NCI-H2081 (cell line): Measurements from ENCODE around the gene RNGTT.
"Not testable (repeated sequence)": the region's sequence is repeated elsewhere in the genome, so short reads cannot be mapped to it uniquely, and the experiment has no call there.

Source experiments
- DNase-seq, 2 experiments: peaks; one replicate each; lab custom pipeline; 2025; lab: John Stamatoyannopoulos, UW

RNGTT gene

DNA sequence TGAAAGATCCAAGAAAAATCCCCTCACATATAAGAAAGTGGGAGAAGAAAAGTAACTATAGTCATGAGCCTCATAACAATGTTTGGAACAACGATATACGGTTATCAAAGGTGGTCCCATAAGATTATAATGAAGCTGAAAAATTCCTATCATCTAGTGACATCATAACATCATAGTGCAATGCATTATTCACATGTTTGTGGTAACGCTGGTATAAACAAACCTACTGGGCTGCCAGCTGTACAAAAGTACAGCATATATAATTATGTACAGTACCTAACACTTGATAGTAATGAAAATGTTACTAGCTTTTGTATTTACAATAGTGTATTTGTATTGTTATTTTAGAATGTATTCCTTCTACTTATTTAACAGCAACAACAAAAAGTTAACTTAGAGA lies 240.7 kb downstream of the RNGTT start:
- DNase-seq = no peak

DNA sequence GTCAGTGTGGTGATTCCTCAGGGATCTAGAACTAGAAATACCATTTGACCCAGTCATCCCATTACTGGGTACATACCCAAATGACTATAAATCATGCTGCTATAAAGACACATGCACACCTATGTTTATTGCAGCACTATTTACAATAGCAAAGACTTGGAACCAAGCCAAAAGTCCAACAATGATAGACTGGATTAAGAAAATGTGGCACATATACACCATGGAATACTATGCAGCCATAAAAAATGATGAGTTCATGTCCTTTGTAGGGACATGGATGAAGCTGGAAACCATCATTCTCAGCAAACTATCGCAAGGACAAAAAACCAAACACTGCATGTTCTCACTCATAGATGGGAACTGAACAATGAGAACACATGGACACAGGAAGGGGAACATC lies 247.0 kb downstream of the RNGTT start:
- DNase-seq = not testable (repeated sequence)

DNA sequence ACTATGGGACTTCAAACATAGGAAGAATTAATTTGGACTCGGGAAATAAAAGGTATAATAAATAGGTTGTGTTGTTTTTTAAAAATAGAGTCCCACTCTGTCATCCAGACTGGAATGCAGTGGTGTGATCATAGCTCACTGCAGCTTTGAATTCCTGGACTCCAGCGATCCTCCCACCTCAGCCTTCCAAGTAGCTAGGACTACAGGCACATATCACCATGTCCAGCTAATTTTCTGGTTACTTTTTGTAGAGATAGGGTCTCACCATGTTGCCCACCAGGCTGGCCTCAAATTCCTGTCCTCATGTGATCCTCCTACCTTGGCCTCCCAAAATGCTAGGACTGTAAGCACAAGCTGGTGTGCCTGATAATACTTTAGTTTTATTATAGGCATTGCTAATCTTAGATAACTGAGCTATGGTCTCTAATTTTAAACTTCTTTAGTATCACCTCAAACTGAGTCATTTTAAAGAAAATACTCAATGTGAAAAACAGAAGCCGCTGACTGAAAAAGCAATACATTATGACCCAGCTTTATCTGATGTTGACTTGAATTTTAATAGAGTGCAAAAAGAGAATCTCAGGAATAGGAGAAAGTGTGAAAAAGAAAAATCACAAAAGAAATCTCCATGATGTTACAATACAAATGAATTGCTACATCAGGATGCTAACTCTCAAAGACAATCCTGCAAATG lies 251.0 kb downstream of the RNGTT start:
- DNase-seq = no peak

DNA sequence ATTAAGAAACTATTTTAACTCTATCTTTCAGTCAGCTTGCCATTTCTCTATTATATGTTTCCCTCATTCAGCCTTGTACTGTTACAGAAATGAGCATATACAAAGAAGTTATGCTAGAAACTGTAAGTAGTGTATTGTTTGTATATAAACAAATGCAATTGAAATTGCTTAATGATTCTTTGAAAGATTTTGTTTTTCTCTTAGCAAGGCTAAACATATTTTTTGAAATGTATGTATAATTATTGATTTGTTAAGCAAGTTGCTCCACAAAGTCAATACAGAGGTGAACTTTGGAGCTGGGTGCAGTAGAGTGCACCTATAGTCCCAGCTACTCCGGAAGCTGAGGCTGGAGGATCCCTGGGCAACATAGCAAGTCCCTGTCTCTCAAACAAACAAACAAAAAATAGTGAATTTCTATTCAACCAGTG lies 253.6 kb downstream of the RNGTT start:
- no peak for DNase-seq

DNA sequence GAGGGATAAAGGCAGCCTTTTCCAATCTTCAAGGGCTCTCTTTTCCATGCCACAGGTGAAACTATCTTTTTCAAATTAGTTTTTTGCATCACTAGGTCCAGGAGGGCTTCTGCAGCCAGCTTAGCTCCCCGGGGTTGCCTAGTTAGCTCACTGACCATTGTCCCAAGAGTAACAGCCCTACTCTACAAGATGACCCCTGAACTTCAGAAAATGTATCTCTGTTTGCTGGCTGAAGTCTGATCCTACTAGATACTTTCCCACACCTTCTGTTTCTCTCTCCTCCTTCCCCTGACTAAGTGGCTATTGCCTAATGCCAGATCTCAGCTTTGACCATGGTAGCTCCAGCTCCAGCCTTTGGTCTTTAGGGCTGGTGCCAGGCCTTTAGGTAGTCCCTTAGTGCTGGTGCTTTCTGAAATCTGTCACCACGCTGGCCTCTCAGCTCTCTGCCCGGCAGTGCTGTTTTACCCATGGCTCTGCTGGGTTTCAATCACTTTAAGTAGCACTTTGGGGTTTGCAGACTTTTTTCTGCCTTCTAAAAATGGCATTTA lies 255.1 kb downstream of the RNGTT start:
- DNase-seq = no peak

DNA sequence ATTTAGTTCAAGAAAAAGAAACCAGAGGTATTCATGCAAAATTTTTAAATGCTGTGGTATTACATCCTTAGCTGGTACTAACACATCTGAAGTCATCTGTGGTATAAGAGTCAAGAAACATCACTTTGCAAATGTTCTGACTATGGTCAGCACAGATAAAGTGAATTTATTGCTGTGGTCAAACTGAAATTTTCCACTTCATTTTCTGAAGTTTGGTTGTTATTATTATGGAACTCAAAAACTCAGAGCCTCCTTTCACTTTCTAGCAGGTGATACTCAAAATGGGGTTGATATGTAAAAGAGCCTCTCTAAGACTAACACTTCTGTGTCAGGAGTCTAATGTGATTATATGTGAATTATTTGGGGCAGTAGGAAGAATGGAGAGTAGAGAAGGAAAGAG lies 257.8 kb downstream of the RNGTT start:
- no peak for DNase-seq

DNA sequence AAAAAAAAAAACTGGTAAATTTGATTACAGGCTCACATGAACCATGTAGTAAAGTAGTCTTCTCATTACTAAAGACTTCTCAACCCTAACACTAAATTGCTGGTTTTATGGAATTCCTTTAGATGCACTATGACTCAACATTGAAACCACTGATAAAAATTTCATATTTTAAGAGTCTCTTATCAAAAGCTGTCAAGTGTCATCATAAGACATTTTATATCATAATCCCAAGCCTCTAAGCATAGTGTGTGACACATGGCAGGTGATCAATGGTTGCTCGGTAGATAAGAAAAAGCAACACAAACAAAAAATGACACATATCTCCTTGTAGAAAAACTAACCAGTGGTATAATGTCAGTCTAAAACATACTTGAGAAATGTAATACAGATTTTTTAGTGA lies 258.4 kb downstream of the RNGTT start:
- no peak for DNase-seq

DNA sequence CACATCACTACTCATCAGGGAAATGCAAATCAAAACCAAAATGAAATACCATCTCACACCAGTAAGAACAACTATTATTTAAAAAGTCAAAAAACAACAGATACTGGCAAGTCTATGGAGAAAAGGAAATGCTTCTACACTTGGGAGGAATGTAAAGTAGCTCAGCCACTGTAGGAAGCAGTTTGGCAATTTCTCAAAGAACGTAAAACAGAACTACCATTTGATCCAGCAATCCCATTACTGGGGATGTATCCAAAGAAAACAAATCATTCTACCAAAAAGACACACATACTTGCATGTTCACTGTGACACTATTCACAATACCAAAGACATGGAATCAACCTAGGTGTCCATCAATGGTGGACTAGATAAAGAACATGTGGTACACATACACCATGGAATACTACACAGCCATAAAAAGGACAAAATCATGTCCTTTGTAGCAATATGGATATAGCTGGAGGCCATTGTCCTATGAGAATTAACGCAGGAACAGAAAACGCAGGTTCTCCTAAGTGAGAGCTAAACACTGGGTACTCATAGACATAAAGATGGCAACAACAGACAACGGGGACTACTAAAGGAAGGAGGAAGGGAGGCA lies 260.4 kb downstream of the RNGTT start:
- DNase-seq = no peak

DNA sequence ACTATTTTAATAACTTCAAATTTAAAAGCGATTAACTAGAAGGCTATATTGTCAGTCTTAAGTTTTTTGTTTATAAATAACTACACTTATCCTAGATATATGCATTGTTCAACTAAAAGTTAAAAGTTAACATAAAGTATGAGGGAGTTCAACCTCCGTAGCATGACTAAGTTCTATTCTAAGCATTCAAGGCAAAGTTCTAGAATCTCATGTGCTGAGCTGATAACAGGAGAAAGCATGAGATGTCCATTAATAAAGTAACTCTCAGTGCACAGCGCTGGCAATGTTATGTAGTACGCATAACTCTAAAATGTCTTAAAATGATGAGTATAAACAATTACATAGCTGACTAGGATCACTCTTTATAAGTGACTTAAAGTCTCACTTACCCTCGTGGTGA lies 264.8 kb downstream of the RNGTT start:
- DNase-seq = no peak

DNA sequence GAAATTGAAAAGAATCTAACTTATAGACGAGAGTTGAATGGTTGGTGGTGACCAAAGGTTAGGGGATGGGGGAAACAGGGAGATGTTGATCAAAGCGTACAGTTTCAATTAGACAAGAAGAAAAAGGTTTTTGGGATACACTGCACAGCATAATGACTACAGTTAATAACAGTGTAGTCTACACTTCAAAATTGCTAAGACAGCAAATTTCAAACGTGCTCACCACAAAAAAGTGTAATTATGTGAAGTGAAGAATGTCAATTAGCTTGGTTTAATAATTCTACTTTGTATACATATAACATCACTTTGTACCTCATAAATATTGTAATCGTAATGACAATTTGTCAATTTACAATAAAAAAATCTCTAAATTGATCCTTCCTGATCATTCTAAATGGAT lies 267.5 kb downstream of the RNGTT start:
- DNase-seq = no peak

DNA sequence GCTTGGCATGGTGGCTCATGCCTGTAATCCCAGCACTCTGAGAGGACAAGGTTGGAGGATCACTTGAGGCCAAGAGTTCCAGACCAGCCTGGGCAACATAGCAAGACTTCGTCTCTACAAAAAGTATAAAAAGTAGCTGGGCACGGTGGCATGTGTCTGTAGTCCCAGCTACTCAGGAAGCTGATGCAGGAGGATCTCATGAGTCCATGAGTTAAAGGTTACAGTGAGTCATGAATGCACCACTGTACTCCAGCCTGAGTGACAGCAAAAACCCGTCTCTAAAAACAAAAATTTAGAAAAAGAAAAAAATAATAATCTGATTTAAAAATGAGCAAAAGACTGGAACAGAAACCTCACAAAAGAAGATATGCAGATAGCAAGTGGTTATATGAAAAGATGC lies 279.7 kb downstream of the RNGTT start:
- DNase-seq = no peak

DNA sequence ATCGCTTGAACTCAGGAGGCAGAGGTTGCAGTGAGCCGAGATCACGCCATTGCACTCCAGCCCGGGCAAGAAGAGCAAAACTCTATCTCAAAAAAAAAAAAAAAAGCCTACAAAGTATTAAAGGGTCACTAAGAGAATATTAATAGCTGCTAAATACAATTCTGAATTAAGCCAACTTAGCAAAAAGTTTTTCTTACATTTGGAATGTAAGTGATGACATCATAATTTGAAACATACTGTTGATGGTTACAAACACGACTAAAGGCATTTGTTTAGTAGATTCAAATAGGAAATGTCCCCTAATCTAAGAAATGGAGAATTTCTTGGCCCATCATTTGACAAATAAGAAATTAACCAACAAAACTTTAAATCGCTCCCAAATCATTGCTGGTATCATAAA lies 282.8 kb downstream of the RNGTT start:
- DNase-seq = no peak

DNA sequence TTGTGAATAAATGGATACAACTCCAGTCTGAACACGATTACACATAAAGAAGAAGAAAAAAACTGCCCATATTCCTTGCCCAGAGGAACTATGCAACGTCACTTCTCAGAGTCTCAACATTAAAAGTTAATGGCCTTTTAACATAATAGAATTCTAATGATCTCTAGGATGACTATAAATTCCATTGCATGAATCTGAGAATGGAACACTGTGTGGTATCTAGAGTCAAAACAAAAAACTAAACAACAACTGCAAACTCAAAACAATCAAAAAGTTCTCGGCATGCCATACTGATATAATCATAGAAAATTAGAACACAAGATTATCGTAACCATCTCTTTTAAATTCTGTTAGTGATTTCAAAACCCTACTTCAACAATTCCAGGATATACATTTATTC lies 283.6 kb downstream of the RNGTT start:
- DNase-seq = no peak

DNA sequence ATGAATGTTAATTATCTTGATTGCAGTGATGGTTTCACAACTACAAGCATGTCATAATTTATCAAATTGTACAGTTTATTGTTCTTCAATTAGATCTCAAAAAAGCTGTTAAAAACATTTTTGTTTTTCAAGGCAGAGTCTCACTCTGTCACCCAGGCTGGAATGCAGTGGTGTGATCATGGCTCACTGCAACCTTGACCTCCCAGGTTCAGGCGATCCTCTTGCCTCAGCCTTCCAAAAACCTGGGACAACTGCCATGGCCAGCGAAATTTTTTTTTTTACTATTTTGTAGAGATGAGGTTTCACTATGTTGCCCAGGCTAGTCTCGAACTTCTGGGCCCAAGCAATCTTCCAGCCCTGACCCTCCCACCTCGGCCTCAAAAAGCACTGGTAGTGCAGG lies 286.1 kb downstream of the RNGTT start:
- no peak for DNase-seq

DNA sequence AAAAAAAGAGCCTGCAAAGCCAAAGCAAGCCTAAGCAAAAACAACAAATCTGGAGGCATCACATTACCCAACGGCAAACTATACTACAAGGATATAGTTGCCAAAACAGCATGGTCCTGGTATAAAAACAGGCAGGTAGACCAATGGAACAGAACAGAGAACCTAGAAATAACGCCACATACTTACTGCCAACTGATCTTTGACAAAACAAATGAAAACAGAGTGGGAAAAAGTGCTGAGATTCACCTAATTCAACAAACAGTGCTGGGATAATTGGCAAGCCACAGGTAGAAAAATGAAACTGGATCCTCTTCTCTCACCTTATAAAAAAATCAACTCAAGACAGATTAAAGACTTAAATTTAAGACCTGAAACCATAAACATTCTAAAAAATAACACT lies 291.8 kb downstream of the RNGTT start:
- no peak for DNase-seq

DNA sequence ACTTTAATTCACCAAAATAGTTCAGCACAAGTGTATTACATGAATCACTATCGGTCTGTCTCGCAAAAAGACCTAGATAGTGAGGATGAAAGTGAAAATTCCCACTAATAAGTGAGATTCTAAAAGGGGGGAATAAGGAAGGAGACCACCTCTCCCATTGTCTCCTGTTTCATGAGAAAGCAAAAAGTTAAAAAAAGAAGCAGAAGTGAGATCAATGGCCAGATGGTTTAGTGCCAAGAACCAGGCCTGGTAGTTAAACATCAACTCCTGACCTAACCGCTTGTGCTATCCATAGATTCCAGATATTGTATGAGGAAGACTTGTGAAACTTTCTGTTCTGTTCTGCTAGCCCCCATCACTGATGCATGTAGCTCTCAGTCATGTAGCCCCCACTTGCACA lies 293.0 kb downstream of the RNGTT start:
- DNase-seq = no peak

DNA sequence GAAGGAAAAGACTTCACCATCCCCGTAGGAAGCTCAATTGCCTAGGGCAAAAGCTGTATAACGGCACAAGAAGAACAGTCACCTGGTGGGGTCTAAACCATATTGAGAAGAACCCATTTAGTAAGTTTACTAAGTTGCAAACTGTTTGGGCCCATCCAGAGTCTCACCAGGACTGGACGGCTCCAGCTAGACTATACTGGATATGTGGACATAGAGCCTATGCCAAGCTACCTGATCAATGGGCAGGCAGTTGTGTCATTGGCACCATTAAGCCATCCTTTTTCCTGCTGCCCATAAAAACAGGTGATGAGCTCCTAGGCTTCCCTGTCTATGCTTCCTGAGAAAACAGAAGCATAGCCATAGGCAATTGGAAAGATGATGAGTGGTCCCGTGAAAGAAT lies 293.9 kb downstream of the RNGTT start:
- DNase-seq = no peak

DNA sequence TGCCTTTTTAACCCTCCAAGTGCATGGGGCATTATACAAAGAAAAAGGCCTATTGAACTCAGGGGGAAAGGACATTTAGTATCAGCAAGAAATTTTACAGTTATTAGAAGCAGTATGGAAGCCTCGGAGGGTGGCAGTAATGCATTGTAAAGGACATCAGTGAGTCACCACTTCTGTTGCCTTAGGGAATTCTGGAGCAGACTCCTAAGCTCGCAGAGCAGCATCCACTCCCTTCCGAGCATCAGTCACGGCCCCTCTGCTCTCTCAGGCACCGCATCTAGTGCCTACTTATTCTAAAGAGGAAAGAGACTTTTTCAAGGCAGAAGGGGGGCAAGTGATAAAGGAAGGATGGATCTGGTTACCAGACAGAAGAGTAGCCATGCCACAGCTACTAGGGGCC lies 296.5 kb downstream of the RNGTT start:
- no peak for DNase-seq

DNA sequence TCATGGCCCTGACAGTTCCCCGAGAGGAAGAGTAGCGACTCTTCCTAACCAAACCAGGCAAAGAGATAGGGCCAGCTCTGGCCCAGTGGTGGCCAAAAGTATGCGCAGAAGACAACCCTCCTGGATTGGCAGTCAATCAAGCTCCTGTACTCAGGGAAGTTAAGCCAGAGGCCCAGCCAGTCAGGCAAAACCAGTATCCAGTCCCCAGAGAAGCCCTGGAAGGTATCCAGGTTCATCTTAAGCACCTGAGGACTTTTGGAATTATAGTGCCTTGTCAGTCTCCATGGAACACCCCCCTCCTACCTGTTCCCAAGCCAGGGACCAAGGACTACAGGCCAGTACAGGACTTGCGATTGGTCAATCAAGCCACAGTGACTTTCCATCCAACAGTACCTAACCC lies 298.3 kb downstream of the RNGTT start:
- DNase-seq = no peak

DNA sequence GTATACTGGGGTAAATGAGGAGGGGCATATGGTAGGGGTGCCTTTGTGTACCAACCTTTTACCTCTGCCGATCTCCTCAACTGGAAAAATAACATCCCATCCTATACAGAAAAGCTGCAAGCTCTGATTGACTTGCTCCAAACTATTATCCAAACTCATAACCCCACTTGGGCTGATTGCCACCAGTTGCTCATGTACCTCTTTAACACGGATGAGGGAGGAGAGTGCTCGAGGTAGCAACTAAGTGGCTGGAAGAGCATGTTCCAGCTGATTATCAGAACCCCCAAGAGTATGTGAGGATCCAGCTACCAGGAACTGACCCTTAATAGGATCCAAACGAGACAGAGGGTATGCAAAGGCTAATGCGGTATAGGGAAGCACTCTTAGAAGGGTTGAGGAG lies 299.6 kb downstream of the RNGTT start:
- DNase-seq = no peak

DNA sequence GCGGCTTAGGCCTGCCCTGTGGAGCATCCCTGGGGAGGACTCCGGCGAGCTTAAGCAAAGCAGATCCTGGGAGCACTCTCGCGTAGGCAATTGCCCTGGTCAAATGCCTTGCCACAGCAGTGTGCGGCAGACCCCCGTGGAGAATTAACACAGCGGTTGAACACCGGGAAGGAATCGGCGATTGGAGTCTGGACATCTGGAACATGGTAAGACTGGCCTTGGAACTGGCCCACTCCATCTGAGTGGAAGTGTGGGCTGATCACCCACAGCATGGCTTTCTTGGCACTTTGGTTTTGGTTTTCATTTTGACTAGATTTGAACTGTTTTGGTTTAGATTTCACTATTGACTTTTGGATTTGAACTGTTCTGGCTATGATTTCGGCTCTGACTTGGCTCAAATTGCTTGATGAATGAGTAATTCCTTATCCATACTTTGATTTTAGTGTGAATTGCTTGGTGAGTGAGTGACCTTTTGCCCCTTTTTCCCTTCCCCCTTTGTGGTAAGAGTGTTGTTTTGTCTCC lies 300.7 kb downstream of the RNGTT start:
- no peak for DNase-seq

DNA sequence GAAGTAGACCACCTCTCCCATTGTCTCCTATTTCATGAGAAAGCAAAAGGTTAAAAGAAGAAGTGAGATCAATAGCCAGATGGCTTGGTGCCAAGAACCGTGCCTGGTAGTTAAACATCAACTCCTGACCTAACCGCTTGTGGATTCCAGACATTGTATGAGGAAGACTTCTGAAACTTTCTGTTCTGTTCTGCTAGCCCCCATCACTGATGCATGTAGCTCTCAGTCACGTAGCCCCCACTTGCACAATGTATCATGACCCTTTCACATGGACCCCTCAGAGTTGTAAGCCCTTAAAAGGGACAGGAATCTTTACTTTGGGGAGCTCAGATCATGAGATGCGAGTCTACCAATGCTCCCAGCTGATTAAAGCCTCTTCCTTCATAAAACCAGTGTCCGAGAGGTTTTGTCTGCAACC lies 301.2 kb downstream of the RNGTT start:
- DNase-seq = no peak

DNA sequence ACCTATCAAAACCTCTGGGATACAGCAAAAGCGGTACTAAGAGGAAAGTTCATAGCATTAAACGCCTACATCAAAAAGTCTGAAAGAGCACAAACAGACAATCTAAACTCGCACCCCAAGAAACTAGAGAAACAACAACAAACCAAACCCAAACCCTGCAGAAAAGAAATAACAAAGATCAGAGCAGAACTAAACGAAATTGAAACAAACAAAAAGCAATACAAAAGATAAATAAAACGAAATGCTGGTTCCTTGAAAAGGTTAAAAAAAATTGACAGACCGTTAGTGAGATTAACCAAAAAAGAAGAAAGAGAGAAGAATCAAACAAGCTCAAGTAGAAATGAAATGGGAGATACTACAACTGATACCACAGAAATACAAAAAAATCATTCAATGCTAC lies 302.3 kb downstream of the RNGTT start:
- DNase-seq = no peak

DNA sequence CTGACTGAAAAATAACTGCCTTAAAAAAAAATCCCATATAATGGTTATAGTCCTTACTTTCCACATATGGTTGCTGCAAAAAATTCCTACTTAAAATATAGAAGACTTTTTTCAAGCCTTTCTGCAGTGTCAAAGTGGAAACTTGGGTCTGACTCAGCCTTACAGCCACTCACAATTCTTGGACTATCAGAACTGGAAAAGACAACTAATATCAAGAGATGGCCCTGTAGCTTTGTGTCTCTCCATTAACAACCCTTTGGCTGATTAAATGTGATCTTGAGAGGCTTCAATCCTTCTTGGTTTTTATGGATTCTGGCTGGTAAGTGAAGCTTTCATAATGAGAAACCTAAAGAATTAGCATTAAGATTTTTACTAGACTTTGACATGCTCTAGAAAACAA lies 307.8 kb downstream of the RNGTT start:
- DNase-seq = no peak
